Astrocyte of the cerebellum (primary cell): Measurements from ENCODE around the gene GFI1B.
"Not testable (repeated sequence)": the region's sequence is repeated elsewhere in the genome, so short reads cannot be mapped to it uniquely, and the experiment has no call there.

Experiments
- DNase-seq: peaks from one replicate; pipeline ENCODE4 v3.0.0-alpha.2; 2011; ENCODE audit warnings: low read depth
- H3K4me3 ChIP-seq: 2 replicates; pipeline ENCODE4 v1.5.1; 2011; ENCODE audit warnings: mild to moderate bottlenecking, low read depth, low read length, moderate library complexity
- CTCF ChIP-seq: IDR thresholded peaks from 2 replicates; pipeline ENCODE4 v1.5.1; 2012; ENCODE audit warnings: low read length, low read depth, moderate library complexity, mild to moderate bottlenecking; ENCODE audit errors: missing control alignments
- in situ Hi-C: cut with HindIII; loops from 2 replicates; pipeline ENCODE4 v1.10.0; 2017; ENCODE audit warnings: low sequenced_read_pairs

GFI1B gene

GRCh38 chr9:132994410-132995120 lies 16.1 kb downstream of the GFI1B start:
- in situ Hi-C loops: no loop called here
- no peak overlapping the region for H3K4me3 ChIP-seq
- TF ChIP-seq CTCF: no peak
- no peak for DNase-seq

GRCh38 chr9:132995121-132995420 lies 16.6 kb downstream of the GFI1B start:
- no peak for TF ChIP-seq CTCF
- in situ Hi-C loops: no loop called here
- no peak for DNase-seq
- no peak overlapping the region for H3K4me3 ChIP-seq

- in situ Hi-C loops: no loop called here
- no peak overlapping the region for H3K4me3 ChIP-seq
- DNase-seq: no peak
- TF ChIP-seq CTCF: no peak
These were observed 17.4 kb downstream of the GFI1B start for GRCh38 chr9:132995879-132996278.

GRCh38 chr9:132996526-132996925 lies 18.0 kb downstream of the GFI1B start:
- DNase-seq: no peak
- TF ChIP-seq CTCF: no peak
- no peak overlapping the region for H3K4me3 ChIP-seq
- in situ Hi-C loops: no loop called here

- DNase-seq: no peak
- H3K4me3 ChIP-seq: no peak overlapping the region
- in situ Hi-C loops: no loop called here
- TF ChIP-seq CTCF: no peak
These were observed 19.1 kb downstream of the GFI1B start for GRCh38 chr9:132997591-132997990.

- in situ Hi-C loops, H3K4me3 ChIP-seq, DNase-seq: not testable (repeated sequence)
These were observed 19.7 kb downstream of the GFI1B start for GRCh38 chr9:132998221-132998620.

- TF ChIP-seq CTCF: no peak
These were observed 20.5 kb downstream of the GFI1B start for GRCh38 chr9:132998831-132999635.

More at GRCh38 chr9:132998831-132999635, 20.5 kb downstream of the GFI1B start:
- in situ Hi-C loops: no loop called here
- no peak for DNase-seq
- H3K4me3 ChIP-seq: no peak overlapping the region
